ENCODE measurements around the gene APBA3. TPM values are rescaled to one million over a fixed set of nuclear protein-coding genes. Genes with fewer than 3 reads are reported as not detected.

The APBA3 gene
- total RNA-seq, 1 experiment from 2014 or later: 21.4 TPM

GRCh38 chr19:3792114-3792513 is 30.6 kb upstream of the APBA3 start:
- intact Hi-C loops (cut with micrococcal nuclease): no loop called here
- POLR2A ChIA-PET (ENCODE audit: unreplicated experiment): no interaction called here
- peak; percentile 4 for DNase-seq
- Histone ChIP-seq H3K4me1 (ENCODE audit: insufficient read depth, low read length) (no peaks in the 10 kb centered on the region), H3K4me2 (ENCODE audit: low read length) (no peak overlapping the region), H3K79me2 (ENCODE audit: low read length) (no peaks in the 10 kb centered on the region), H3K27me3 (ENCODE audit: low read length) (no peaks in the 10 kb centered on the region), H3K9me2 (replicated peaks; ENCODE audit: low read length) (no peaks in the 10 kb centered on the region), H2AFZ (ENCODE audit: low read length) (no peak overlapping the region), H3K4me3 (ENCODE audit: low read length) (no peak overlapping the region), H3K9ac (ENCODE audit: low read length) (no peak overlapping the region), H4K20me1 (ENCODE audit: low read length) (no peaks in the 10 kb centered on the region), H3K9me3 (ENCODE audit: low read length) (no peaks in the 10 kb centered on the region), H3K36me3 (ENCODE audit: low read depth, low read length) (no peaks in the 10 kb centered on the region), H3K27ac (ENCODE audit: low read length) (no peak overlapping the region), H3F3A (ENCODE audit: low read length, unreplicated experiment) (no peaks in the 10 kb centered on the region)
- CTCF ChIA-PET: no interaction called here
- TF ChIP-seq EZH2phosphoT487 (IDR thresholded peaks at IDR 0.05; ENCODE audit: borderline replicate concordance, low read length): no peak
- TF ChIP-seq EZH2 (IDR thresholded peaks at IDR 0.05; ENCODE audit: low read length, unreplicated experiment): no peak
- BruUV-seq (replicated peaks): no TSS peak
- no peak for ATAC-seq

- ChIA-PET POLR2A (ENCODE audit: unreplicated experiment) (no interaction called here), CTCF (no interaction called here)
- ATAC-seq (no peak), DNase-seq (no peak)
- TF ChIP-seq EZH2phosphoT487 (IDR thresholded peaks at IDR 0.05; ENCODE audit: borderline replicate concordance, low read length): no peak
- H3K9ac ChIP-seq (ENCODE audit: low read length): no peak overlapping the region
- H2AFZ ChIP-seq (ENCODE audit: low read length): no peak overlapping the region
- H3K4me1 ChIP-seq (ENCODE audit: insufficient read depth, low read length): no peaks in the 10 kb centered on the region
- BruUV-seq (replicated peaks): no TSS peak
- no peaks in the 10 kb centered on the region for H3K9me3 ChIP-seq (ENCODE audit: low read length)
- no peak overlapping the region for H3K4me3 ChIP-seq (ENCODE audit: low read length)
- no peaks in the 10 kb centered on the region for H3K79me2 ChIP-seq (ENCODE audit: low read length)
- H3K4me2 ChIP-seq (ENCODE audit: low read length): no peak overlapping the region
- no peaks in the 10 kb centered on the region for H4K20me1 ChIP-seq (ENCODE audit: low read length)
- H3K9me2 ChIP-seq (replicated peaks; ENCODE audit: low read length): no peaks in the 10 kb centered on the region
- H3K27ac ChIP-seq (ENCODE audit: low read length): no peak overlapping the region
- H3K36me3 ChIP-seq (ENCODE audit: low read depth, low read length): no peaks in the 10 kb centered on the region
- H3K27me3 ChIP-seq (ENCODE audit: low read length): no peaks in the 10 kb centered on the region
- intact Hi-C loops (cut with micrococcal nuclease): no loop called here
- H3F3A ChIP-seq (ENCODE audit: low read length, unreplicated experiment): no peaks in the 10 kb centered on the region
Measured at GRCh38 chr19:3790941-3791340, 29.4 kb upstream of the APBA3 start.

GRCh38 chr19:3790209-3790734 is 28.8 kb upstream of the APBA3 start:
- no TSS peak for BruUV-seq (replicated peaks)
- H3K4me3 ChIP-seq (ENCODE audit: low read length): no peak overlapping the region
- no peak overlapping the region for H3K9ac ChIP-seq (ENCODE audit: low read length)
- no peaks in the 10 kb centered on the region for H3K9me2 ChIP-seq (replicated peaks; ENCODE audit: low read length)
- POLR2A ChIA-PET (ENCODE audit: unreplicated experiment): no interaction called here
- ATAC-seq (no peak), DNase-seq (no peak)
- intact Hi-C loops (cut with micrococcal nuclease): no loop called here
- CTCF ChIA-PET: no interaction called here
- no peak for TF ChIP-seq EZH2 (IDR thresholded peaks at IDR 0.05; ENCODE audit: low read length, unreplicated experiment)
- TF ChIP-seq EZH2phosphoT487 (IDR thresholded peaks at IDR 0.05; ENCODE audit: borderline replicate concordance, low read length): no peak
- TF ChIP-seq CTCF (conservative IDR thresholded peaks at IDR 0.05; ENCODE audit: low read depth, low read length): no peak
- no peaks in the 10 kb centered on the region for H3K9me3 ChIP-seq (ENCODE audit: low read length)
- no peak overlapping the region for H3K27ac ChIP-seq (ENCODE audit: low read length)
- no peaks in the 10 kb centered on the region for H3K79me2 ChIP-seq (ENCODE audit: low read length)
- no peaks in the 10 kb centered on the region for H4K20me1 ChIP-seq (ENCODE audit: low read length)
- H3K4me1 ChIP-seq (ENCODE audit: insufficient read depth, low read length): no peaks in the 10 kb centered on the region
- H3F3A ChIP-seq (ENCODE audit: low read length, unreplicated experiment): no peaks in the 10 kb centered on the region
- no peaks in the 10 kb centered on the region for H3K36me3 ChIP-seq (ENCODE audit: low read depth, low read length)
- H3K27me3 ChIP-seq (ENCODE audit: low read length): no peaks in the 10 kb centered on the region
- no peak overlapping the region for H3K4me2 ChIP-seq (ENCODE audit: low read length)
- no peak overlapping the region for H2AFZ ChIP-seq (ENCODE audit: low read length)
